Fibroblast of lung (primary cell): ENCODE measurements around the gene TIMM50.

ENCODE experiments used
- CTCF ChIP-seq, 2 donors: IDR thresholded peaks in 1 of 2; conservative IDR thresholded peaks in 1 of 2; 1 replicate in 1 of 2; 2 replicates in 1 of 2; pipeline ENCODE4 v1.5.1; 2011 to 2012; ENCODE audit warnings: low read length in 2 of 2, control low read depth in 1 of 2, inconsistent platforms in 1 of 2, low read depth in 1 of 2, mild to moderate bottlenecking in 1 of 2
- EZH2 ChIP-seq: IDR thresholded peaks from 2 replicates; pipeline ENCODE4 v1.5.1; 2012; ENCODE audit warnings: low read length, control low read depth, mild to moderate bottlenecking; ENCODE audit errors: missing control alignments

GRCh38 chr19:39518975-39519374 is 38.3 kb downstream of the TIMM50 start:
- no peak for TF ChIP-seq CTCF (conservative IDR thresholded peaks at IDR 0.05 in 1 of 2, IDR thresholded peaks at IDR 0.05 in 1 of 2; ENCODE audit: low read depth in 1 of 2, low read length in 2 of 2)
- TF ChIP-seq EZH2 = no peak
